ENCODE data around the gene BTG2.
"Not testable (repeated sequence)": the region's sequence is repeated elsewhere in the genome, so short reads cannot be mapped to it uniquely, and the experiment has no call there.

Gene BTG2

GRCh38 chr1:203295796-203296195 is 9.5 kb upstream of the BTG2 start:
- DNase-seq (ENCODE audit: low read depth): no peak

GRCh38 chr1:203296460-203297073 is 8.8 kb upstream of the BTG2 start:
- no peak for DNase-seq (ENCODE audit: low read depth)

- no peak for DNase-seq (ENCODE audit: low read depth)
Measured at GRCh38 chr1:203299169-203299568, 6.2 kb upstream of the BTG2 start.

- not testable (repeated sequence) for DNase-seq (ENCODE audit: low read depth)
Measured at GRCh38 chr1:203299719-203300429, 5.4 kb upstream of the BTG2 start.

- no peak for DNase-seq (ENCODE audit: low read depth)
Measured at GRCh38 chr1:203300441-203301330, 4.6 kb upstream of the BTG2 start.

GRCh38 chr1:203301331-203301668 is 4.0 kb upstream of the BTG2 start:
- DNase-seq (ENCODE audit: low read depth): no peak

DNA sequence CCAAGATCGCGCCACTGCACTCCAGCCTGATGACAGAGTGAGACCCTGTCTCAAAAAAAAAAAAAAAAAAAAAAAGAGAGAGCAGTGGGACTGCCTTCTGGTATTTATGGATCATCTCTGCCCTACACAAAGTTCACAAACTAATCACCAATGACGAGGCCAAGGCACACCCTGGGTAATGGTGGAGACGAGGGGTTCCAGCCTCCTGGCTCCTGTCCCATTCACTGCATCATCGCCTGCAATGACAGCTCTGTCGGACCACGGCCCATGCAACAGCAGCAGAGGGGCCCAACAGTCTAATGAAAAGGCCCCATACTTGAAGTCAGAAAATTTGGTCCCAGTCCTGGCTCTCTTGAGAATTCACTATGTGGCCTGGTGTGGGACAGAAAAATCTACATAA is 2.9 kb upstream of the BTG2 start:
- DNase-seq (ENCODE audit: low read depth): no peak

DNA sequence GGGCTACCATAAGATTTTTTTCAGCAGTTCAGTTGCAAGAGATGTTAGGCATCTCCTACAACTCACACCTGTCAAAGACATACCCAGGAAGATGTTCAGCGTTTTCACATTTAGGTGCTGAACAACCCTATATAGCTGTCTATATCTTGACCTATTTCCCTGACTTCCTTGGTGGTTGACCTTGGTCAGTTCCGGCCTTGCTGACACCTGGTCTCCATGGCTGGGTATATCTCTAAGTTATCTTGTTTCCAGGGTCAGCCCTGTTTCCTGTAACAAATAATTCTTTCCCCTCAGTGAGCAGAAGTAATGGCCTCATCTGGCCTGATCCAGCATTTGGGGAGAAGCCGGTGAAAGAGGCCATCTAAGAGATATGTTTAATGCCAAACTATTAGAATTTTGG is 2.4 kb upstream of the BTG2 start:
- DNase-seq (ENCODE audit: low read depth): no peak

- DNase-seq (ENCODE audit: low read depth): no peak
Measured at GRCh38 chr1:203304391-203304918, 864 bp upstream of the BTG2 start.

- no peak for DNase-seq (ENCODE audit: low read depth)
Measured at GRCh38 chr1:203305809-203306088, 430 bp downstream of the BTG2 start.

DNA sequence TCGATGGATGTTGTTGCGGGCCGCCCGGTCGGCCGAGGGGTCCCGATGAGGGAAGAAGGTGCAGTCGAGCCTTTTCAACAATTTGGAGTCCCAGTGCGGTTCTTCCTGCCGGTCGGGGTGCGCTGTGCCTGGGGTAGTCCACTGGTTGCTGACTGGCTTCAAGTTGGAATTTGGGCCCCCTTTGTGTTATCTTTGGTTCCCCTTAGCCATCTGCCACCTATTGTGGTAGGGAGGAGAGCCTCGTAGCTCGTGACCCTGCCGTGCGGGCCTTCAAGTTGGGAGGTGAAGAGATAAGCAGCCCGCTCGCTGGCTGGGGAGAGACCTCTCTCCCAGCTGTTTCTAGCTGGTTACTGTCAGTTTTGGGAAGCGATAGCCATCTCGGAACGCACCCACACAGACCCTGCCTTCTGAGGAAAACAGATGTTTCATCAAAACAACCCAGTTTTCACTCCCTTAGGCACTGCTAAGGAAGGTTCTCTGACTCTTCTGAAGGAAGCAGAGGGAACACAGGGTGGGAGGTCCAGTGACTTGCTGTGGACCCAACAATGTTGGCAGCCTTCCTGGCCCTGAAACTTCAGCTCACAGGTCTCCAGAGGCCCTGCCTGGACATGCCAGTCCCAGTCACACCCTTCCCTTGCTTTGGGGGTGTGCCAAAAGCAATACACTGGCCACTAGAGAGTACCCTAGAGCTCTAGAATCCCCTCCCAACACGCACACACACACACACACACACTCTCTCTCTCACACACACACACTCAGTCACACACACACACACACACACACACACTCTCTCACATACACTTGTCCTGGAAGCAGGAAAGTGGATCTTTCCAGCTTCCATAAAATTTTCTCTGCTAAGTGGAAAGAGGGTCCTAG is 1.0 kb downstream of the BTG2 start:
- DNase-seq (ENCODE audit: low read depth): no peak

DNA sequence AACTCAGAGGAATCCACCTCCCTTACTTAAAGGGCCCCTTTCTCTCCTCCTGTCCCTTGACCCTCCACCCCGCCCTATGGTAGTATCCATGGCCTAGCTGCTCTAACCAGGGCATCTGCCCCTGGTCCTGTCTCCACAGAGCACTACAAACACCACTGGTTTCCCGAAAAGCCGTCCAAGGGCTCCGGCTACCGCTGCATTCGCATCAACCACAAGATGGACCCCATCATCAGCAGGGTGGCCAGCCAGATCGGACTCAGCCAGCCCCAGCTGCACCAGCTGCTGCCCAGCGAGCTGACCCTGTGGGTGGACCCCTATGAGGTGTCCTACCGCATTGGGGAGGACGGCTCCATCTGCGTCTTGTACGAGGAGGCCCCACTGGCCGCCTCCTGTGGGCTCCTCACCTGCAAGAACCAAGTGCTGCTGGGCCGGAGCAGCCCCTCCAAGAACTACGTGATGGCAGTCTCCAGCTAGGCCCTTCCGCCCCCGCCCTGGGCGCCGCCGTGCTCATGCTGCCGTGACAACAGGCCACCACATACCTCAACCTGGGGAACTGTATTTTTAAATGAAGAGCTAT is 1.7 kb downstream of the BTG2 start:
- DNase-seq (ENCODE audit: low read depth): no peak

- no peak for DNase-seq (ENCODE audit: low read depth)
Measured at GRCh38 chr1:203307641-203308126, 2.4 kb downstream of the BTG2 start.

GRCh38 chr1:203308328-203308922 is 3.1 kb downstream of the BTG2 start:
- DNase-seq (ENCODE audit: low read depth): no peak

- DNase-seq (ENCODE audit: low read depth): no peak
Measured at GRCh38 chr1:203308923-203309331, 3.6 kb downstream of the BTG2 start.

DNA sequence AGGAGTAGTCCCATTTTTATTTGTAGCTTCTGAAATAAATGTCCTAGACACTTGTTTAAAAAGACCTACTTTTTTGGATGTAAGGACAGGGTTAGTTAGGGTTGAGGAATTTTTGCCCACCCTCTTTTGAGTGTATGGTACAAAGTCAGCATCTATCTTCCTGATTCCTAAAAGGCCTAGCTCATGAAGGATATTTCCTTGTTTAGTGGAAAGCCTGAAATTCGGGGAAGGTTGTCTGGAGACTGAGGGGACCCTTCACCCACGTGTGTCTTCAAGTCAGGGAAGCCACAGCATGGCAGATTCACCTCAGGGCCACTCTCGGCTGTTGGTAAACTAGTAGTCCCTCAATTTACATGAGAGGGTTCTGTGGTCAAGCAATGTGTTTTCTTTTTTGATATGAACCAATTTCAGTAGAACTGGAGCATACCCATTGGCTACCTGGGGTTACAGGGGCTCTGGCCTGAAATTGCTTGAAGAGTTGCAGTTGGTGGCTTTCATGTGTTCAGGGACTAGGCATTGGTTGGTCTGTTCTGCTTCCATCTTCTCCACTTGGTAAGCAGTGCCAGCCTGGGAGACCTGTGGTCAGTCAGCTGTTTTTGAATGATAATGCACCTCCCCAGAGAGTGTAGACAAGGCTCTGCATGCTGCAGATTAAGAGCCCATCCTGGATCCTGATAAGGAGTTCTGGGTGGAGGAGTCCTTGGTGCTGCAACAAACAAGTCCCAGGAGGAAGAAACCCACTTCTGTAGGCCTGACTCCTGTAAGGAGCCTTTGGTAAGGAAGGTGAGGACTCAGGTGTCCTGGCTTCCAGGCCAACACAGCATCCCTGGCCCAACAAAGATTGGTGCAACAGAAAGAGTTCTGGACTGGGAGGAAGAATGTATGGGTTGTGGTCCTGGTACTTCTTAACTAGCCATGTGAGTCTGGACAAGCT is 6.3 kb downstream of the BTG2 start:
- DNase-seq (ENCODE audit: low read depth): no peak

- not testable (repeated sequence) for DNase-seq (ENCODE audit: low read depth)
Measured at GRCh38 chr1:203314025-203314759, 8.9 kb downstream of the BTG2 start.

GRCh38 chr1:203316626-203317093 is 11.3 kb downstream of the BTG2 start:
- DNase-seq (ENCODE audit: low read depth): no peak
